Posterior vena cava (tissue), 2 donors: Measurements from ENCODE around the gene RNF212. TPM values are rescaled to one million over a fixed set of nuclear protein-coding genes. Genes with fewer than 3 reads are reported as not detected.
A peak's percentile ranks its signal among the peaks of the same experiment; 100 is the strongest.
"Not testable (repeated sequence)": the region's sequence is repeated elsewhere in the genome, so short reads cannot be mapped to it uniquely, and the experiment has no call there.

Experiments used
- DNase-seq: peaks from one replicate; pipeline ENCODE4 v3.0.0-alpha.2; 2020; ENCODE audit warnings: low spot score
- intact Hi-C, 2 donors: fragments of 100-400 bp; cut with DNase I; formaldehyde crosslinking; loops; one replicate each; pipeline versions ENCODE4 v1.14.1 to v1.14.2; 2022 to 2023
- total RNA-seq, 2 donors: library from RNA; stranded (reverse); fragmentation: NEBNext Ultra II Directional; extraction: Animal tissue kit (Norgen Biotek cat#: 25700); gene quantifications; one replicate each; pipeline ENCODE4 v1.2.1, GENCODE V29; 2021
- donor health status: DM: yes; HTN: yes; CAD: no.
- donor health status: DM: yes; HTN: yes; CAD: no.

RNF212 gene
- total RNA-seq, 2 donors from 2014 or later = 0.76 to 4.0 TPM

- peak; percentile 43 for DNase-seq
- intact Hi-C loops = loop anchor here in 1 of 2 donors (5.0 kb wide), 1 partner anchor 91 kb away; no protein-coding TSS in a partner anchor
These were observed 37.3 kb downstream of the RNF212 start for GRCh38 chr4:1075809-1076699.

- intact Hi-C loops = loop anchor here in 1 of 2 donors (5.0 kb wide), 1 partner anchor 92 kb away; no protein-coding TSS in a partner anchor
- DNase-seq = peak; percentile 46
These were observed 38.1 kb downstream of the RNF212 start for GRCh38 chr4:1075225-1075624.

- peak; percentile 67 for DNase-seq
- intact Hi-C loops = no loop called here
These were observed 39.3 kb downstream of the RNF212 start for GRCh38 chr4:1074077-1074476.

GRCh38 chr4:1072830-1073446 is 40.4 kb downstream of the RNF212 start:
- intact Hi-C loops = no loop called here
- DNase-seq = peak; percentile 78

GRCh38 chr4:1069394-1069793 is 44.0 kb downstream of the RNF212 start:
- intact Hi-C loops = no loop called here

GRCh38 chr4:1065732-1066131 is 47.6 kb downstream of the RNF212 start:
- intact Hi-C loops = no loop called here
- no peak for DNase-seq

More at GRCh38 chr4:1069394-1069793, 44.0 kb downstream of the RNF212 start:
- DNase-seq = peak; percentile 2

- intact Hi-C loops = no loop called here
These were observed 50.9 kb downstream of the RNF212 start for GRCh38 chr4:1062419-1062818.

GRCh38 chr4:1061760-1062159 is 51.6 kb downstream of the RNF212 start:
- DNase-seq = peak; percentile 28
- intact Hi-C loops = no loop called here

More at GRCh38 chr4:1062419-1062818, 50.9 kb downstream of the RNF212 start:
- peak; percentile 2 for DNase-seq

GRCh38 chr4:1061056-1061700 is 52.2 kb downstream of the RNF212 start:
- intact Hi-C loops = no loop called here
- peak; percentile 58 for DNase-seq

- peak; percentile 44 for DNase-seq
- intact Hi-C loops = no loop called here
These were observed 52.7 kb downstream of the RNF212 start for GRCh38 chr4:1060621-1061020.

GRCh38 chr4:1060121-1060520 is 53.2 kb downstream of the RNF212 start:
- peak; percentile 10 for DNase-seq

GRCh38 chr4:1058997-1059665 is 54.2 kb downstream of the RNF212 start:
- intact Hi-C loops = no loop called here
- DNase-seq = peak; percentile 70

More at GRCh38 chr4:1060121-1060520, 53.2 kb downstream of the RNF212 start:
- intact Hi-C loops = no loop called here

GRCh38 chr4:1058198-1058996 is 55.0 kb downstream of the RNF212 start:
- intact Hi-C loops = no loop called here
- peak; percentile 67 for DNase-seq

- DNase-seq = no peak
- intact Hi-C loops = no loop called here
These were observed 56.0 kb downstream of the RNF212 start for GRCh38 chr4:1057403-1057745.

- peak; percentile 67 for DNase-seq
- intact Hi-C loops = no loop called here
These were observed 56.5 kb downstream of the RNF212 start for GRCh38 chr4:1056671-1057402.

GRCh38 chr4:1055721-1056590 is 57.4 kb downstream of the RNF212 start:
- DNase-seq = peak; percentile 84
- intact Hi-C loops = no loop called here

- peak; percentile 51 for DNase-seq
- intact Hi-C loops = not testable (repeated sequence)
These were observed 58.1 kb downstream of the RNF212 start for GRCh38 chr4:1055243-1055701.
